ENCODE measurements around the gene OR2V2. TPM values are rescaled to one million over a fixed set of nuclear protein-coding genes. Genes with fewer than 3 reads are reported as not detected.
"Not testable (repeated sequence)": the region's sequence is repeated elsewhere in the genome, so short reads cannot be mapped to it uniquely, and the experiment has no call there.

OR2V2 gene
- total and polyA plus RNA-seq, 12 donors, result not detected

DNA sequence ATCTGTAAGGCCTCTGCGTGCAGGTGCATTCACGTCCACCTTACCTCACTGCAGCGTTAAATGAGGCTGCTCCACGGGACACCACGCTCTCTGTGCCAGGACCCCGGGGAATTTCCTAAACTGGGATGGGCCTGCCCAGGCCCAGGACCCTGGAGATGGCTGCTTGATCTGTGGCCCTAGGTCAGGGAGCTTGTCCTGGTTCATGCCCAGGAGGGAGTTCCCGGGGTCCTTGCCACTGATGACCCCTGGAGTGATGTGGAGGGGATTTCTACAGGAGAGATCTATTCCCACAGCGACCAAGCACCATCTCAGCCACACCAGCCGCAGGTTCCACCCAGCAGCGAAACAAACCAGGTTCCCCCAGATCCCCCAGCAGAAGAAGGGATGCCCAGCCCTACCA is 19.9 kb upstream of the OR2V2 start:
- no peaks in the 10 kb centered on the region for H3K9me3 ChIP-seq (replicated peaks in 1 of 3)
- no peak for DNase-seq
- 86 to 93% (median 88%) methylated on average over 2 to 10 of the region's 10 CpGs for WGBS, 4 donors
- no peak overlapping the region for H3K27ac ChIP-seq
- intact Hi-C loops (cut with DNase I), result no loop called here
- H3K27me3 ChIP-seq, result peaks cover 14% of the 10 kb centered on the region
- H3K36me3 ChIP-seq (replicated peaks in 1 of 2), result no peaks in the 10 kb centered on the region
- TF ChIP-seq, protein P1, sequence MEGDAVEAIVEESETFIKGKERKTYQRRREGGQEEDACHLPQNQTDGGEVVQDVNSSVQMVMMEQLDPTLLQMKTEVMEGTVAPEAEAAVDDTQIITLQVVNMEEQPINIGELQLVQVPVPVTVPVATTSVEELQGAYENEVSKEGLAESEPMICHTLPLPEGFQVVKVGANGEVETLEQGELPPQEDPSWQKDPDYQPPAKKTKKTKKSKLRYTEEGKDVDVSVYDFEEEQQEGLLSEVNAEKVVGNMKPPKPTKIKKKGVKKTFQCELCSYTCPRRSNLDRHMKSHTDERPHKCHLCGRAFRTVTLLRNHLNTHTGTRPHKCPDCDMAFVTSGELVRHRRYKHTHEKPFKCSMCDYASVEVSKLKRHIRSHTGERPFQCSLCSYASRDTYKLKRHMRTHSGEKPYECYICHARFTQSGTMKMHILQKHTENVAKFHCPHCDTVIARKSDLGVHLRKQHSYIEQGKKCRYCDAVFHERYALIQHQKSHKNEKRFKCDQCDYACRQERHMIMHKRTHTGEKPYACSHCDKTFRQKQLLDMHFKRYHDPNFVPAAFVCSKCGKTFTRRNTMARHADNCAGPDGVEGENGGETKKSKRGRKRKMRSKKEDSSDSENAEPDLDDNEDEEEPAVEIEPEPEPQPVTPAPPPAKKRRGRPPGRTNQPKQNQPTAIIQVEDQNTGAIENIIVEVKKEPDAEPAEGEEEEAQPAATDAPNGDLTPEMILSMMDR (IDR thresholded peaks at IDR 0.05), result no peak
- no peak for TF ChIP-seq POLR2A (IDR thresholded peaks at IDR 0.05)
- no peak overlapping the region for H3K4me3 ChIP-seq
- H3K4me1 ChIP-seq (replicated peaks in 1 of 2), result no peaks in the 10 kb centered on the region

DNA sequence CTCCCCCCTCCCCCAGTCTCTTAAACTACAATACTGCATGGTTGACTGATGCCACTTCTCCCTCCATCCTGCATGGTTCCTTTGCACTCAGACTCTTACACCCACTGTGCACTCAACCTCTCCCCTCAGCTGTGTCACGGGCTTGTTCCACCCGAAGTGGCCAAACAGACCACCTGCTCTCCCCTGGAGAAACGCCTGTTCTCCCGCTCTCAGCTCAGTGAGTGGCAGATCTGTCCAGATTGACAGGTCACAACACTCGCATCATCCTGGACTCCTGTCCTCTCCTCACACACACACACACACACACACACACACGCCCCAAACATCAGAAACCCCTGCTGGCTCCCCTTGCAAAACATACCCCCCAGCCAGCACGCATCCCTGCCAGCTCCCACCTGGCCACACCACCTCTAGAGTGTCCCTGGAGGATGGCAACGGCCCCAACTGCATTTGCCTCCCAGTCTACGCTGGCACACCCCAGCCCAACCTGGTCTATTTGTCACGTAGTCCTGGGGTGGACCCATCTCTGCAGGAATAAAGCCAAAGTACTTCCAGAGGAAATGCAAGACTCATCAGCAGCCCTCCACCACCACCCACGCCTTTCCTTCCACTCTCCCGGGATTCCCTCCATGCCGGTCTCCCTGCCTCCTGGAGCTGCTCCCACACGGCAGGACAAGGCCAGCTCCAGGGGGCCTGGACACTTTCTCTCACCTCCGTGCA is 19.3 kb upstream of the OR2V2 start:
- TF ChIP-seq POLR2A (IDR thresholded peaks at IDR 0.05), result no peak
- TF ChIP-seq, protein P1 (IDR thresholded peaks at IDR 0.05), result no peak
- Histone ChIP-seq H3K4me3 (no peak overlapping the region), H3K36me3 (replicated peaks in 1 of 2) (no peaks in the 10 kb centered on the region), H3K9me3 (replicated peaks in 1 of 3) (no peaks in the 10 kb centered on the region), H3K27ac (no peak overlapping the region), H3K4me1 (replicated peaks in 1 of 2) (no peaks in the 10 kb centered on the region), H3K27me3 (peaks cover 9% of the 10 kb centered on the region)
- WGBS, 4 donors, result 52 to 76% (median 66%) methylated on average over 12 to 15 of the region's 15 CpGs
- no peak for DNase-seq
- intact Hi-C loops (cut with DNase I), result no loop called here

DNA sequence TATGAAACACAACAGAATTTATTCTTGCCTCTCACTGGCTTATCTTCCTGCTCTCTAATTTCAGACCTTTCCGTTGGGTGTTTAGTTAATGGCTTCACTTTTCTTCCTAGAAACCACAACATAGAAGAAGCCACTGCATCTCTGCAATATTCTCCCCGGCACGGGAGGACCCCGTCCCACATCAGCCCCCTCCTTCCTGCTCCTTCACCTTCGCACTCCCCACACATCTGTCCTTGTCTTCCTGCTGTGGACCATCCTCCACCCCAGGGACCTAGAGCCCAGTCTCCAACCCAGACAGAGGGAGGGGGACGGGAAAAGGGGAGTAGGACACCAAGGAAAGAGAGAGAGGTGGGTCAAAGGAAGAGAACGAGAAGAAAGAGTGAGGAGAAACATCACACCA is 17.8 kb upstream of the OR2V2 start:
- H3K27me3 ChIP-seq, result peaks cover 8% of the 10 kb centered on the region

DNA sequence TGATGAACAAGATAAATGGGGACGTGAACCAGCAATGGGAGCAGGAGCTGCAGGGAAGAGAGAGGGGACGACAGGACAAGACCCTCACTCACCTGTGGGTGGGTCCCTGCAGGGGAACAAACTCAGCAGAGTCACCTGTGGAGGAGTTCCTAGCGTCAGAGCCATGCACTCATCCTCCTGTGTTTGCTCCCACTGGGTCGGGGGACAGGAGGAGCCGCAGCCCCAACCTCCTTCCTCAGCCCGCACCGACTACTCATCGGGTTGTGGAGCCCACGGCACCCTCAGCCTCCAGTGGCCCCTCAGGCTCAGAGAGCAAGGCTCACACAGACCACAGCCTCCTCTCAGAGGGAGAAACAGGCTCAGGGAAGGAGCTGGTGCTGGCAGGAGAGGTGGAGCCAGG is 17.3 kb upstream of the OR2V2 start:
- H3K9me3 ChIP-seq (replicated peaks in 1 of 3); H3K27me3 ChIP-seq; intact Hi-C loops (cut with DNase I): not testable (repeated sequence)

More for the DNA sequence above, 17.8 kb upstream of the OR2V2 start:
- Histone ChIP-seq H3K9me3 (replicated peaks in 1 of 3) (no peaks in the 10 kb centered on the region), H3K4me1 (replicated peaks in 1 of 2) (no peaks in the 10 kb centered on the region), H3K27ac (no peak overlapping the region), H3K4me3 (no peak overlapping the region), H3K36me3 (replicated peaks in 1 of 2) (no peaks in the 10 kb centered on the region)
- DNase-seq, result no peak
- WGBS, 4 donors, result 20 to 26% (median 23%) methylated on average over 7 of the region's 7 CpGs
- intact Hi-C loops (cut with DNase I), result no loop called here
- TF ChIP-seq, protein P1 (IDR thresholded peaks at IDR 0.05), result no peak
- TF ChIP-seq POLR2A (IDR thresholded peaks at IDR 0.05), result no peak

More for the DNA sequence above, 17.3 kb upstream of the OR2V2 start:
- 51 to 73% (median 60%) methylated on average over 5 to 9 of the region's 9 CpGs for WGBS, 4 donors
- not testable (repeated sequence) for DNase-seq; H3K4me1 ChIP-seq (replicated peaks in 1 of 2); H3K36me3 ChIP-seq (replicated peaks in 1 of 2); H3K4me3 ChIP-seq; H3K27ac ChIP-seq
